MV-4-11 (cell line): ENCODE data around the gene PDE8A.

ENCODE experiments used
- DNase-seq: peaks from one replicate; lab custom pipeline; 2025; lab: John Stamatoyannopoulos, UW

The PDE8A gene

DNA sequence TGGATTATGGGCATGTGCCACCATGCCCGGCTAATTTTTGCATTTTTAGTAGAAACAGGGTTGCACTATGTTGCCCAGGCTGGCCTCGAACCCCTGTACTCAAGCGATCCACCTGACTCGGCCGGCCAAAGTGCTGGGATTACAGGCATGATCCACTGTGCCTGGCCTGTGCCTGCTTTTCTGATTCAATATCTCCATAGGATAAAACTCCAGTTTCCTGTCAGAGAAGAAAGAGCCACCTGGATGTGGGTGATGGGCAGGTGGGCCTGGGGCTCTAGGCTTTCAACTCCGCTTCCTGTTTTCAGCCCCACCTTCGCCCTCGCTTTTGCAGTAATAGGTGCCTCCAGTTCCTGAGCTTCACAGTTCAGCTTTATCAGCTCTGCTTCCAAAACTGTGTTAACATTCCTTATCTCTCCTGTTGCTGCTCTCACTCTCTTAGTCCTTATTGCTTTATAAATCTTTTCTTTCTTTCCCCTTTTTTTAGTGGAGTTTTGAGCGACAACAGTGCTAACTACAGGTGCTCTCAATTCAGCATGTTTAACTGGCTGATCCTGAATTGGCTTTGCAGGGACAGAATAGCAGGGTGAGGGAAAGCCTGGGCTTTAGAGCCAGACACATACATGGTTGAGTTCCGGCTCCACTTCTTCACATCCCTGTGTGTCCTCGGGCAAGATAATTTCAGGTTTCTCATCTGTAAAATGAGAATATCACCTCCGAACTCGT lies 21.1 kb upstream of the PDE8A start:
- DNase-seq: no peak

DNA sequence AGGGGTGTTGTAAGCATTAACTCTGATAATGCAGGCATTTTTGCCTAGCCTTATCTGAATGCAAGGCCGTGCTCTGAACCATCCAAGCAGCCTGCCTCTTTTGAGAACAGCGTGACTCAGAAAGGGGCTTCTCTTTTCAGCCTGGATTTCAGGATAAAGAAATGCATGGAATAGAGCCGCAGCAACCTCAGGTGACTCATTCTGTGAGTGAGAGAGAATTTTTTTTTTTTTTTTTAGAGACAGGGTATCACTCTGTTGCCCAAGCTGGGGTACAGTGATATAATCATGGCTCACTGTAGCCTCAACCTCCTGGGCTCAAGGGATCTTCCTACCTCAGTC lies 20.6 kb upstream of the PDE8A start:
- no peak for DNase-seq

DNA sequence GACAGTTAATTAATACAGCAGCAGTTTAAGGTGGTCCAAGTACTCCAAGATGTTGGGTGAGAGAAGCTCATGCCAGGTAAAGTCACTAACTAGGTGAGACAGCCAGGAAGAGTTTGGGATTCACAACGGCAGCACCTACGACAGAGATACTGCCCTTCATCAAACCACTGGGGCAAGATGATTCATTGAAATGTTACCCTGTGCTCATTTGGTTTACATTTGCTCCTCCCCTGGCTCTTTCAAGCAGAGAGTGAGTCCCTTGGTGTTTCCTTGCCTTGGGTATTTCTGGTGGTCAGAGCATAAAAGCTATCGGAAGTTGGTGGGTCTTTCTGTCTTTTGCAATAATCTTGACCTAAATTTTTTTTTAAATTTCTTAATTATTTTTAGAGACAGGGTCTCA lies 19.9 kb upstream of the PDE8A start:
- DNase-seq: no peak

DNA sequence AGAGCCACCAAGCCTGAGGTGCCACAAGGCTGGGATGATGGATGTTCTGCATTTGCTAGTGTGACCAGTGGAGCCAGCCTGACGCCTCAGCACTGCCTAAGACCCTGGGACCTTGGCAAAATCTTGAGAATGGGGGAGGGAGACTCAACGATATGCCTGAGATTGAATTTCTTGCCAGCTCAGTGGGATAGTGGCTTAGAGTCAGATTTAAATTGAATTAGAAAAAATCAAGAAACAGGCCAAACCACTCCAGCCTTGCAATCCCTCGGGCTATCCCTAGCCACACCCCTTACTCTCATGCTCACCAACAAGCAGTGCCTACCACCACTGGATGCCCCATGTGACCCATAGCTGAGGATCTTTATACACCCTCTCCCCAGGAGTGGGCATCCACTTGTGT lies 18.7 kb upstream of the PDE8A start:
- no peak for DNase-seq

DNA sequence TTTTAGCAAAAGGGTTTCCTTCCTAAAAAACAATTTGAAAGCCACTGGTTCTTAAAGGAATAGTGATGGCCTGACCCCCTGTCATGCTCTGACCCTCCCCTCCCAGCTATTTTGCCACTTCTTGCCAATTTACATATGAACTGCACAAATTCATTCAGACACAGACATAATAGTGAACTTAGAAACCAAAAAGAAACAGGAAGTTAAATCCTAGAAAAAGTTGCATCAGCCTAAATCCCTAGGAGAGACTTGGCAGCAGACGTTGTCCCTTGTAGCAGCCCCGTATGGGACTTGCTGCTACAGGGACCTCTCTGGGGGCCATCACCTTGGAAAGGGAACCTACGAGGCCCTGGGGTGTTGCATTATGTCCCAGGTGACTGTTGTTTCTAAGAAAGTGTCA lies 14.3 kb upstream of the PDE8A start:
- DNase-seq: peak; percentile 81

DNA sequence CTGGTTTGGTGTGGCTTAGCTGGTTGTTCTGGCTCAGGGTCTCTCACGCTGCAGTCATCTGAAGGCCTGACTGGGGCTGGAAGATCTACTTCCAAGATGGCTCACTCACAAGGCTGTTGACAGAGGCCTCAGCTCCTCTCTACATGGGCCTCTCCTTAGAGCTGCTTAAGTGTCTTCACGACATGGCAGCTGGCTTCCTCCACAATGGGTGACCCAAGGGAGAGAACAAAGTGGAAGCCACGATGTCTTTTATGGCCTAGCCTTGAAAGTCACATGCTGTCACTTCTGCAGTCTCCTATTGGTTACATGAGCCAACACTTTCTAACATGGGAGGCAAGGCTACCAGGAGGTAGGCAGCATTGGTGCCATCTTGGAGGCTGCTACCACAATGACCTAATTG lies 13.4 kb upstream of the PDE8A start:
- no peak for DNase-seq

DNA sequence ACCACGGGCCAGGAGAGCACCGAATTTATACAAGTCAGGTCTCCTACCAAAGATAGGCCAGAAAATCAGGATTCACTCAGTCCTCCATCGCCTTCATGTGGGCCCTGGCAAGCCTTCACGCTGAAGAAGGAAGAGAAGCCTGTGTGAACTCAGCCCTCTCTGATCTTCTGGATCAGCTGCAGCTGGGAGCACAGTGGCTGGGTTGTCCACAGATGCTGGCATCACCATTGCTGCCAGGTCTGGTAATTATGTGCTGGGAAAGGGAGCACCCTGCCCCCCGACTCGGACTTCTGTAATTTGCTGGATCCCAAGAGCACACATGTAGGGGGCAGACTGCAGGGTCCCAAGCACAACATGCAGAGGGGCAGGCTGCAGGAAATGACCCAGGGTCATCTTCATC lies 12.4 kb upstream of the PDE8A start:
- DNase-seq: no peak

DNA sequence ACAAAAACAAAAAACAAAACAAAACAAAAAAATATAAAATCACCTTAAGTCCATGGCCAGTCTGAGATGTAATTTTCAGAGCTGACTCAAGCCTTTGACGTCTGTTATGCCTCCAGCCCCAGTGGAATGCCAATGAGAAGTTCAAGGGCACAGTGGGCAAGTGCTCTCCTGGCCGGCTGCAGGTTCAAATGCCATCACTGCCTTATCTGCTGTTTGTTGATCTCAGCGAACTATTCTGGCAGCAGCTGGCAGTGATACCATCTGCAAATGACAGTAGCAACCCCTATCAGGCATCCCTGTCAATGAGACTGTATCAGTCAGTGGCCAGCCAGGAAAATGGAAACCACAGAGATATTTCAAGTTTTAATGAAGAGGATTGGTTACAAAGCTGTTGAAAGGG lies 10.8 kb upstream of the PDE8A start:
- no peak for DNase-seq

DNA sequence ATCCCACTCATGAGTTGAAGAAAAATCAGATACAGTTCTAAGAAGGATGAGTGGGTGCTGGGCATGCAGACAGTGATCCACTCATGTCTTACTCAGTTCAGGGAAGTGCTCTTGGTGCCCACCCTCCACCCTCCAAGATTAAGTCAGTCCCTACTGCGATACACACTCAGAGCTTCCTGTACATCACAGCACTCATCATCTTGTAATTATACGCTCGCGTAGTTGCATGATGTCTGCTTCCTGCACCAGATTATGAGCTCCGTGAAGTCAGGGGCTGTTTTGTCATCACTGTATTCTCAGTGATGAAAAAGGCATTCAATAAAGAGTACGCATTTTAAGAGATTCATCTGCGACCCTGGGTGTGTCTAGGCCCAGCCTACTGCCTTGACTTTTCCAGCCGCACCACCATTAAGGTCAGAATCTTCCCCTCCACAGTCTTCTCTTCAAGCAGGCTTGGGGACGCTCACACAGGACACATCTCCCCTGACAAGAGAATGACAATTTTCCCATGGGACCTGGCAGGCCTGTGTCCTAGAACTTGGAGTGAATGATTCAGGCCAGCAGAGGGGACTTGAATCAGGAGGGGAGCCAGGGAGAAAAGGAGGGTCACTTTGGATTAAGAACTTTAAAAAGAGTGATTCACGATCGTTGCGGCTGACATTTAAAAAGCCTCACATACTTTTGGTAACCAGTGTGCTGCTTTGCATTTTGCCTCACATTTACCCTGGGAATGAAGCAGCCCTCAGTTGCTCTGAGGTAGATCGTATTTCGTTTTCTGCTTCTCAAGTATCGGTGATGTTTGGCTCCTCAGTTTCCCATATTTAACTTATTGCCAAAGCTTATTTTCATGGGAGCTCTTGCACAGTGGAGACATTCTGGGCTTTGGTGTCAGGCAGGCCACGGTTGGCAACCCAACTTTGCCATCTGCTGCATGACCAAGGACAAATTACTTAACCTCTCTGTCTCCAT lies 7.9 kb upstream of the PDE8A start:
- DNase-seq: no peak

DNA sequence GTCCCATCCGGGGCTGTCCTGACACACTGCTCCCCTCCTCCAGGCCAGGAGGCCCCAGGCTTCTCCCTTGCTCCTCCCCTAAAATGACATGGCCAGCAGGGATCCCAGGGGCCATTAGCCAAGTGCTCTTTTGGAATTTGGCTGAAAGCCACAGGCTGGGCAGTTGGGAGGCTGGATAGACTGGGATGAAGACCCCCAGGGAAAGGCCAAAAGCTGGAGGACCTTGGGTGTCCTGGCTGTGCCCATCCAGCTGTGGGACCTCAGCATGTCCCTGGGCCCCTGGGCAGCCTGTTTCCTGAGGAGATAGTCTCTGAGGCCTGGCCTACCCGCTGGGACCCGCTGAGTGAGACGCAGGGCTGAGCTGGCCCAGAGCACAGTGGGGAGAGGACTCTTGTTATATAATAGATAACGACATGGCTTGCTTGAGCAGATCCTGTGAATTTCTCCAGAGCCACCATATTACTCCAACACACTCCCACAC lies 5.7 kb upstream of the PDE8A start:
- DNase-seq: no peak

DNA sequence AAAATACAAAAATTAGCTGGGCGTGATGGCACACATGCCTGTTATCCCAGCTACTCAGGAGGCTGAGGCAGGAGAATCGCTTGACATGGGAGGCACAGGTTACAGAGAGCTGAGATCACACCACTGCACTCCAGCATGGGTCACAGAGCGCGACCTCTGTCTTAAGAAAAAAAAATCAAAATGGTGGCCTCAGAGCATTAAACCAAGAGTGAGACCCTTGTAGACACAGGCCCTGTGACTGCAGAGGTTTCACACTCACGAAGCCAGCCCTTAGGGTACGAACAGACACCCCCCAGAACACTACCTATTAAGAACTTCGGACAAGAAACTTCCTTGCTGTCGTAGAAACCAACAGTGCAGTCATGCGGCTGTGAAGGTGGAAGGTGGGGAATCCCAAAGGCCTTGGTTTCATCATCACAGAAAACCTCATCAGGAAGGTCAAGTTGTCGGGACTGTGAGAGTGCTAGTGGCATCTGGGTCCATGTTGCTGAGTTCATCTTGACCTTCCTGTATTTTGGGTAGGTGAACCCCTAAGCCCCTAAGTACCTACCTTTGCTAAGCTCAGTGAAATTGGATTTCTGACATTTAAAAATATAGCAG lies 4.8 kb upstream of the PDE8A start:
- no peak for DNase-seq

DNA sequence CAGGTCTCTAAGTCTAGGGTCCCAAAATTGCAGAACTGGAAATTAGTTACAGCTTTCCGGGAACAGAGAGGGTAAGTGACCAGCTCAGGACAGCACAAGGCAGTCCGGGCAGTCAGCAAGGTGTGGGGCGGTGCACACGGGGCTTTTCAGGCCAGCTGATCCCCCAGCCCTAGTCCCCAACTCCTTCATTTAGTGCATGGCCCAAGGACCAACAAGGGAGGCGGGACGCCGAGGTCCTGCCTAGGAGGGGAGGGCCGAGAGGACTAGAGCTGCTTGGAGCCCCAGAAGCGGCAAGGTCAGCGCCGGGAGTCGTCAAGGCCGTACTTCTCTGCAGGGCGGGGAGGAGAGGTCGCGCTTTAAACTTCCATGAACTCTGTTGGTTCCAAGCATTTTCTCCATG lies 2.0 kb upstream of the PDE8A start:
- no peak for DNase-seq

DNA sequence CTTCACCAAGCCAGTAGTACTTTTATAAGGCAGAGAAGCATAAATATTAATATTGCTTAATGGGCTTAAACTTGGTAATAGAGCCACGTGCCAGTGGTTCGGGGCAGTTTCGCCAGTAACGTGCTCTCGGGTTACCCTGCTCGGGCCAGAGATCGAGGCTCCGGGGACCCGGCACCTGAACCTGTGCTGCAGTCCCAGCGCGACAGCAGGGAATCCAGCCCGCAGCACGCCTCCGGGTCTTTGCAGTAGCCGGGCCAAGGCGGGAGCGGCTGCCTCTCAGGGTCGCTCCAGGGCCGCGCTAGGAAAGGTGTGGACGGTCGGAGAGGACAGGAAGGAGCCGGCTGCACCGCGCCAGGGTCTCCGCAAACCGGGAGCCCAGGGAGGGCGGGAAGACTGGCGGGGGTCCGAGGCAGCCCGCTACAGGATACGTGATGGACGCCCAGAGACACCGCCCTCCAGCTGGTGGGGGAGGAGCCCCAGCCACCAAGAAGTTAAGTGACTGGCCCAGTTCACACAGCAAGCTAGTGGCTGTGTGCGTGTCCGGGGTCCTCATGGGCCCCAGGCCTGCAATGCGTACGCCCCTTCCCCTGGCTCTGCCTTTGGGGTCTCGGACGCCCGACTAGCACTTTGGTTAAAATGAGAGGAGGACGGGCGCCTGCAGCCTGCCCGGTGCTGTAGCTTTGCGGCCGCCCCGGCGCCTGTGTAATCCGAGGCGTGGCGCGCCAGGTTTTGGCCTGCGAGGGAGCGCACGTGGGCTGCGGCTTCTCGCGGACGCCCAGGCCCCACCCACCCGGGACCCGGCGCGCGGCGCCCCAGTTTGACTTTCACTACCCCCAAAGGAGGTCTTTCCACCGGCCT lies 1.2 kb upstream of the PDE8A start:
- DNase-seq: peak; percentile 75

DNA sequence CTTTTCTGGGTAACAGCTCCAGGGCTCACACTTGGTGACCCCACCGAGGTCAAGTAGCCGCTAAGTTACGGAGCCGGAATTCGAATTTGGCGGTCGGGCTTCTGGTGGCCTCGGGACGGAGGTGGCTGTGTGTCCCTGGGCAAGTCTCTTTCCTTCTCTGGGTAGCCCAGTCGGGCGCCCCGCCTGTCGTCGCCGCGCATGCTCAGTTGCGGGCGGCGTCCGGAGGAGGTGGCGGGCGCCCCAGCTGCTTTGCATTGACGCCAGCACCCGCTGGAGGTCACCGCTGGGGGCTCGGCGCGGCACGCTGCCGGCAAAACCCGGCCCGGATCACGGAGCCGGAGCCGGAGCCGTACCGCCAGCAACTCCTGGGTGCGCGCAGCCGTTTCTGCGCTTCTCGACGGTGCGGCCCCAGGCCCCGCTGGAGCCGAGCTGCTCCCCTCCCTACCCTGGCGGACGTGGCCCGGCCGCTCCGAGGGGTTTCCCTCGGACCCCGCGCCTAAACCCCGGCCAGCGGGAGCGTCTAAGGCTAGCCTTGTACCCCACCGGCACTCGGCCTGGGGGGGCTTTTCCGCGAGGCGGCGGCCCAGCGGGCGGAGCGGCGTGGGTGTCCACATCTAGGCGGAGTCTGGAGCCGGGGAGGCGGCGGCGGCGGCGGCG lies 474 bp upstream of the PDE8A start:
- DNase-seq: peak; percentile 93

DNA sequence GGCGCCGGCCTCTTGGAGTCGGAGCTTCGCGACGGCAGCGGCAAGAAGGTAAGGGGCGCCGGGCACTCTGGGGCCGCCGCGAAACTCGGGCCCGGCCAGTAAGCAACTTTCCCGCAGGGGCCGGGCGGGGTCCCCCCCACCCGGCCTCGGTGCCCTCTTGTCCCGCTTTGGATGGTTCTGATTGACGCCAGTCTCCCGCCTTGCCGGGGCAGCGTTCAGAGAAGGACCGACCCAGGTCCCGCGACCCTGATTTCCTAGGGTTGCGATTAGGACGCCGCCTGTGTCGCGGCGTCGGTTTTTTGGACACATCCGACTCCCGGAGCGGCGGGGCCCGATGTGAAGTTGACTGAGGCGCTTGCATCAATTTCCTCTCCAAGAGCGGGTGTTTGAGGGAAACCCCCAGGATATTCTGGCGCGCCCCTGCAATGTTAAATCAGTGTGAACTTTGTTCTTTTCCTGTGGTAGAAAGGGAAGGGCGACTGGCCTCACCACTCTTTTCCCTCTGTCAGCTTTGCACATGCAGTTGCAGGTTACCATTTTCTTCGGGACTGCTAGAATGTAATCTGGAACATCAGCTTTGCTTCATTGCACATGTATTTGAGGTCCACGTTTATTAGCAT lies 755 bp downstream of the PDE8A start:
- DNase-seq: no peak

DNA sequence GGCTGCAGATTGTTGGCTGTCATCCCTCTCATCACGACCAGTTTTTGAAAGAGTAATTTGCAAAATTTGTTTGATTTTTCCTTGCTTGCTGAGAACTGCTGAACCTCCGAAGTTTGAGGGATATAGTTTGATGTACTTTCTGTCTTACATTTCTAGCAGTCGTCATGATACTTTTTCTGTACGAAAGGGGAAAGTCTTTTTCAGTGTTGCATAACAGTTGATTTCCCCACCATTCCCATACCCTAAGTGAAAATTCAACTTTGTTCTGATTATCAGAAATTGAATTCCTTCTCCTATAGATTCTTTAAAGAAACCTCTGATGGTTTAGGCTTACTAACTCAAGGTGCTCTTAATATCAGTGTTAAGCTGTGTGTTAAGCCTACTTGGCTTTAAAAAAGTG lies 1.6 kb downstream of the PDE8A start:
- DNase-seq: no peak

DNA sequence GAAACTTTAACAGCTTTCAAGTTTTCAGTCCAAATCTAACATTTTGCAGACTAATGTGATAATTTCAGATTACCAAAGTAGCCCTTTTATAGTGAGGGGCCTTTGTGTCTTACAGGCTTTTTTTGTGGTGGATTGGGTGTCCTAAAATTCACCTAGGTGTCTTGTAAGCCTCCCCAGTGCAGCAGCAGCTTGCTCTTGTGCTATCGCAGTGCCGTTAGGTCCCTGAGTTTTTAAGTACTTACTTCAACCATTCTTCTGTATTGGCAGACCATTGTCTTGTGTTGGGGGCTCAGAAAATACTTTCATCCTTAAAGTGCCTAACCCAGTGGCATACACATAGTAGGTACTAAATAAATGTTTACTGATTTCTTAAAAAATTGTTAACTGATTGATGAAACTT lies 2.1 kb downstream of the PDE8A start:
- DNase-seq: no peak

DNA sequence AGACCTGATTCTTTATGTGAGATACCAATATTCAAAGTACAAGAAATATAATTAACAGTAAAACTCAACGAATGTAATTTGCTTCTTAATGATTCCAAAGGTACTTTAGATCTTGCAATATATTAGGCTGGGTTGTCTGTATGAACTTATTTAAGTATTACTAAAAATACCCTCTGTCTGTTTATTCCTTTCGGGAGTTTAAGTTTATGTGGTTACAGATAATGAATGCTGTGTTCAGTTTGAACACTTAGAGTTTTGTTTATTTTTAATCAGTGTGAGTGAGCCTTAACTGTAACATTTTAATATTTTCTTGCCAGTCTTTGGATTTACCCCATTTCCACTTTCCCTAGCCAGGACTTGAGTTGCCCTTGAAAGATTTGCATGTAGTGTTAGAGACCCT lies 3.5 kb downstream of the PDE8A start:
- DNase-seq: no peak

DNA sequence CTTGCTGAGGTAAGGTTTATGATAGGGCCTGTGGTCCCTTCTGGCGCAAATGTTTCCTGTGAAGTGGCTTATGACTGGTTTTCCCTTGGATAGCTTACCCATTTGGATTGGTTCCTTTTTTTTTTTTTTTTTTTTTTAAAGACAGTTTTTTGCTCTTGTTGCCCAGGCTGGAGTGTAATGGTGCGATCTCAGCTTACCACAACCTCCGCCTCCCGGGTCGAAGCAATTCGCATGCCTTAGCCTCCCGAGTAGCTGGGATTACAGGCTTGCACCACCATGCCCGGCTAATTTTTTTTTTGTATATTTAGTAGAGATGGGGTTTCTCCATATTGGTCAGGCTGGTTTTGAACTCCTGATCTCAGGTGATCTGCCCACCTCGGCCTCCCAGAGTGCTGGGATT lies 5.7 kb downstream of the PDE8A start:
- DNase-seq: peak; percentile 45

DNA sequence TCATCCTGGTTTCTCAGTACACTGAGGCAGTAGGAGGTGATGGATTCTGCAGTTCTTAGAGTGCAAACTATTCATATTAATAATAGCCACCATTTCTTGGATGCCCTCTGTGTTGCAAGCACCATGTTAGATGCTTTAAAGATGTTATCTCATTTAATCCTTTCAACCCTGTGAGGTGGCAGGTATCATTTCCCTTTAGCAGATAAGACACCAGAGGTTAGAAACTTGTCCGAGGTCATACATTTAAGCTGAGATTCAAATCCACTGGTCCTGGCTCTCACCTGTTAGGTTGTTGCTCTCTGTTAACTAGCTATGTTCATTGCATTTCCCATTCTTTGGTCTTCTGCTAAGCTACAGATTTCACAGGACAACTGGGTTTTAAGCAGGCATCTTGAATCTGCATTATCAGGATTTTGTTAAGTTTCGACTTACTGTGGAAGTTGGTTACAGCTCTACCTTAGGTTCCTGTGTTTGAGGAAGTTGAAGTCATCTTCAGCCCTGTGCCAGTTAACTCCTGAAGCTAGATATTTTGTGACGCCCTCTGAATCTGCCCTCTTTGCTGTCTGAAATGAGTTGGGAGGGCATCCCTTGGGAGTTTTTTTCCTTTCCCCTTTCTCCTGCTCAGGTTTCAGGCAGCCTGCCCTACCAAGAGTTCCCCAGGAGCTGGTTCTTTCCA lies 6.4 kb downstream of the PDE8A start:
- DNase-seq: no peak
